Right cardiac atrium (tissue), 5 donors: ENCODE measurements around the gene MAP3K13. TPM values are rescaled to one million over a fixed set of nuclear protein-coding genes. Genes with fewer than 3 reads are reported as not detected.
A peak's percentile ranks its signal among the peaks of the same experiment; 100 is the strongest.

Source experiments
- ATAC-seq, 2 donors: fragments of 200-7000 bp; cut with Tn5 transposase; one replicate each; pipeline versions ENCODE4 v1.8.0 to v1.9.1; 2020; ENCODE audit warnings: moderate library complexity in 2 of 2, mild to moderate bottlenecking in 1 of 2
- DNase-seq, 3 donors: peaks; one replicate each; pipeline ENCODE4 v3.0.0-alpha.2; 2020
- H3K27ac ChIP-seq: one replicate; pipeline ENCODE4 v1.5.1; 2013; ENCODE audit warnings: mild to moderate bottlenecking, low read length, control low read depth, moderate library complexity
- H3K27me3 ChIP-seq: one replicate; pipeline ENCODE4 v1.6.1; 2013; ENCODE audit not compliant: control insufficient read depth, insufficient read depth
- H3K4me1 ChIP-seq: one replicate; pipeline ENCODE4 v1.6.1; 2013; ENCODE audit warnings: low read length; ENCODE audit not compliant: control insufficient read depth, insufficient read depth
- H3K4me3 ChIP-seq: one replicate; pipeline ENCODE4 v1.5.1; 2013; ENCODE audit warnings: low read length, control low read depth
- H3K9me3 ChIP-seq: one replicate; pipeline ENCODE4 v1.6.1; 2013; ENCODE audit warnings: low read length; ENCODE audit not compliant: control insufficient read depth
- WGBS: extraction: QIAGEN DNeasy Blood & Tissue Kit; methylation state at CpG from one replicate; pipeline ENCODE4 v1.1.7; 2013; 5-methylcytosine and 5-hydroxymethylcytosine counted together
- intact Hi-C, 4 donors: fragments of 100-400 bp; cut with DNase I; formaldehyde crosslinking; loops; one replicate each; pipeline versions ENCODE4 v1.11.0 to v1.14.0; 2022 to 2023
- polyA plus RNA-seq: library from polyadenylated mRNA; stranded (reverse); fragments of 200-250 nt; gene quantifications from one replicate; pipeline ENCODE4 v1.2.3, GENCODE V29; 2013
- total RNA-seq, 4 donors: library from RNA; stranded (reverse); fragmentation: NEBNext Ultra II Directional; extraction: Animal tissue kit (Norgen Biotek cat#: 25700); gene quantifications; one replicate each; pipeline ENCODE4 v1.2.1, GENCODE V29; 2021
- donor health status: healthy with polysubstance abuse.
- donor health status: DM: no; HTN: yes; CAD: no.
- donor health status: DM: no; HTN: no; CAD: no.
- donor health status: DM: no; HTN: yes; CAD: no; lungs with severe emphysema.
- donor health status: DM: yes; HTN: yes; CAD: no.

Gene MAP3K13
- total and polyA plus RNA-seq, 5 donors, result 10.8 to 18.5 (median 12.3) TPM

GRCh38 chr3:185508335-185508991 is 145.5 kb downstream of the MAP3K13 start:
- peak; percentile 48 to 64 for ATAC-seq
- 56% methylated on average over 19 of the region's 19 CpGs for WGBS

GRCh38 chr3:185511711-185512110 is 148.8 kb downstream of the MAP3K13 start:
- Histone ChIP-seq H3K27me3 (no peaks in the 10 kb centered on the region), H3K27ac (no peak overlapping the region), H3K9me3 (no peaks in the 10 kb centered on the region), H3K4me1 (no peaks in the 10 kb centered on the region), H3K4me3 (no peak overlapping the region)
- no peak for DNase-seq
- intact Hi-C loops, result no loop called here
- 87% methylated on average over 4 of the region's 4 CpGs for WGBS
- ATAC-seq, result no peak

More at GRCh38 chr3:185508335-185508991, 145.5 kb downstream of the MAP3K13 start:
- no peaks in the 10 kb centered on the region for H3K27me3 ChIP-seq
- no peaks in the 10 kb centered on the region for H3K9me3 ChIP-seq
- no peaks in the 10 kb centered on the region for H3K4me1 ChIP-seq
- intact Hi-C loops, result loop anchor here in 1 of 4 donors (10.0 kb wide), 1 partner anchor 46 kb away; the partner anchor contains the start of gene LIPH
- H3K4me3 ChIP-seq, result no peak overlapping the region
- H3K27ac ChIP-seq, result no peak overlapping the region
- peak in 1 of 3 donors; percentile 75 for DNase-seq

- WGBS, result 83% methylated on average over 2 of the region's 2 CpGs
- no peak for ATAC-seq
- intact Hi-C loops, result no loop called here
Measured at GRCh38 chr3:185517387-185518130, 154.6 kb downstream of the MAP3K13 start.

GRCh38 chr3:185519021-185519420 is 156.1 kb downstream of the MAP3K13 start:
- no peak overlapping the region for H3K4me3 ChIP-seq
- peaks cover 2% of the 10 kb centered on the region for H3K4me1 ChIP-seq
- ATAC-seq, result no peak
- intact Hi-C loops, result no loop called here
- H3K27ac ChIP-seq, result no peak overlapping the region
- 70% methylated on average over 5 of the region's 5 CpGs for WGBS
- H3K27me3 ChIP-seq, result no peaks in the 10 kb centered on the region
- DNase-seq, result no peak
- H3K9me3 ChIP-seq, result no peaks in the 10 kb centered on the region

More at GRCh38 chr3:185517387-185518130, 154.6 kb downstream of the MAP3K13 start:
- peaks cover 2% of the 10 kb centered on the region for H3K4me1 ChIP-seq
- no peaks in the 10 kb centered on the region for H3K27me3 ChIP-seq
- no peak for DNase-seq
- H3K4me3 ChIP-seq, result no peak overlapping the region
- no peaks in the 10 kb centered on the region for H3K9me3 ChIP-seq
- no peak overlapping the region for H3K27ac ChIP-seq

GRCh38 chr3:185521349-185522138 is 158.6 kb downstream of the MAP3K13 start:
- Histone ChIP-seq H3K9me3 (no peaks in the 10 kb centered on the region), H3K4me3 (no peak overlapping the region), H3K27me3 (no peaks in the 10 kb centered on the region), H3K4me1 (peaks cover 2% of the 10 kb centered on the region), H3K27ac (no peak overlapping the region)
- DNase-seq (no peak), ATAC-seq (no peak)
- WGBS, result 77% methylated on average over 7 of the region's 7 CpGs
- intact Hi-C loops, result no loop called here

- intact Hi-C loops, result no loop called here
- H3K27me3 ChIP-seq, result no peaks in the 10 kb centered on the region
- WGBS, result 89% methylated on average over 2 of the region's 2 CpGs
- no peak overlapping the region for H3K4me3 ChIP-seq
- ATAC-seq (no peak), DNase-seq (no peak)
- H3K9me3 ChIP-seq, result no peaks in the 10 kb centered on the region
- H3K27ac ChIP-seq, result no peak overlapping the region
- H3K4me1 ChIP-seq, result no peaks in the 10 kb centered on the region
Measured at GRCh38 chr3:185526349-185526951, 163.5 kb downstream of the MAP3K13 start.

GRCh38 chr3:185527364-185527763 is 164.4 kb downstream of the MAP3K13 start:
- intact Hi-C loops, result no loop called here
- no peak overlapping the region for H3K27ac ChIP-seq
- no peak for ATAC-seq
- WGBS, result 68% methylated on average over 9 of the region's 9 CpGs
- H3K27me3 ChIP-seq, result no peaks in the 10 kb centered on the region
- DNase-seq, result no peak
- H3K4me1 ChIP-seq, result no peaks in the 10 kb centered on the region
- H3K4me3 ChIP-seq, result no peak overlapping the region
- no peaks in the 10 kb centered on the region for H3K9me3 ChIP-seq

GRCh38 chr3:185528532-185528931 is 165.6 kb downstream of the MAP3K13 start:
- intact Hi-C loops, result no loop called here
- DNase-seq, result no peak
- no peak overlapping the region for H3K27ac ChIP-seq
- no peak overlapping the region for H3K4me3 ChIP-seq
- H3K27me3 ChIP-seq, result no peaks in the 10 kb centered on the region
- no peak for ATAC-seq
- no peaks in the 10 kb centered on the region for H3K9me3 ChIP-seq
- no peaks in the 10 kb centered on the region for H3K4me1 ChIP-seq
- WGBS, result 92% methylated on average over 6 of the region's 6 CpGs

- DNase-seq, result no peak
- H3K27ac ChIP-seq, result no peak overlapping the region
- intact Hi-C loops, result no loop called here
- H3K27me3 ChIP-seq, result no peaks in the 10 kb centered on the region
- H3K9me3 ChIP-seq, result no peaks in the 10 kb centered on the region
- no peaks in the 10 kb centered on the region for H3K4me1 ChIP-seq
- ATAC-seq, result no peak
- 52% methylated on average over 5 of the region's 5 CpGs for WGBS
- H3K4me3 ChIP-seq, result no peak overlapping the region
Measured at GRCh38 chr3:185530856-185531255, 167.9 kb downstream of the MAP3K13 start.

GRCh38 chr3:185532901-185533300 is 170.0 kb downstream of the MAP3K13 start:
- Histone ChIP-seq H3K4me3 (no peak overlapping the region), H3K27ac (no peak overlapping the region), H3K27me3 (no peaks in the 10 kb centered on the region), H3K9me3 (no peaks in the 10 kb centered on the region), H3K4me1 (no peaks in the 10 kb centered on the region)
- DNase-seq (no peak), ATAC-seq (no peak)
- 53% methylated on average over 5 of the region's 5 CpGs for WGBS
- intact Hi-C loops, result no loop called here
